ENCODE results near the gene ANKRD11.

The ANKRD11 gene

GRCh38 chr16:89519881-89520280, 29.5 kb upstream of the ANKRD11 start:
- in situ Hi-C loops (cut with MboI; ENCODE audit: low pct_unique_long_range_greater_than_20kb, low sequenced_read_pairs, unreplicated experiment) = no loop called here
- TF ChIP-seq, protein P1, sequence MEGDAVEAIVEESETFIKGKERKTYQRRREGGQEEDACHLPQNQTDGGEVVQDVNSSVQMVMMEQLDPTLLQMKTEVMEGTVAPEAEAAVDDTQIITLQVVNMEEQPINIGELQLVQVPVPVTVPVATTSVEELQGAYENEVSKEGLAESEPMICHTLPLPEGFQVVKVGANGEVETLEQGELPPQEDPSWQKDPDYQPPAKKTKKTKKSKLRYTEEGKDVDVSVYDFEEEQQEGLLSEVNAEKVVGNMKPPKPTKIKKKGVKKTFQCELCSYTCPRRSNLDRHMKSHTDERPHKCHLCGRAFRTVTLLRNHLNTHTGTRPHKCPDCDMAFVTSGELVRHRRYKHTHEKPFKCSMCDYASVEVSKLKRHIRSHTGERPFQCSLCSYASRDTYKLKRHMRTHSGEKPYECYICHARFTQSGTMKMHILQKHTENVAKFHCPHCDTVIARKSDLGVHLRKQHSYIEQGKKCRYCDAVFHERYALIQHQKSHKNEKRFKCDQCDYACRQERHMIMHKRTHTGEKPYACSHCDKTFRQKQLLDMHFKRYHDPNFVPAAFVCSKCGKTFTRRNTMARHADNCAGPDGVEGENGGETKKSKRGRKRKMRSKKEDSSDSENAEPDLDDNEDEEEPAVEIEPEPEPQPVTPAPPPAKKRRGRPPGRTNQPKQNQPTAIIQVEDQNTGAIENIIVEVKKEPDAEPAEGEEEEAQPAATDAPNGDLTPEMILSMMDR (IDR thresholded peaks at IDR 0.05; ENCODE audit: extremely low read depth, insufficient read depth, missing control alignments) = no peak
- DNase-seq (ENCODE audit: low spot score) = no peak

DNA sequence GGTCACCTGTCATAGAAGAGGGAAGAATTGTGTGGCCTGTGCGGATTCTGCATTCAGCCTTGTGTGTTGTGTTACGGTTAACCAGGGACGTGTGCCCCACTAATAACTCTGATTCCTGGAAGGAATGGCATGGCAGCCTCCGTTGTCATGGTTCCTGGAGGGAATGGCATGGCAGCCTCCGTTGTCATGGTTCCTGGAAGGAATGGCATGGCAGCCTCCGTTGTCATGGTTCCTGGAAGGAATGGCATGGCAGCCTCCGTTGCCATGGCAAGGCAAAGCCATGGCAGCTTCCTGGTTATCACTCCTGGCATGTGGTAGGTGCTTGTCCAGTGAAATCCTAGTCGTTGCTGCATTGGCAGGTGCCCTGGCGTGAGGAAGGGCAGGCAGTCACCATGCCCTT, 26.8 kb upstream of the ANKRD11 start:
- no peak for DNase-seq (ENCODE audit: low spot score)
- in situ Hi-C loops (cut with MboI; ENCODE audit: low pct_unique_long_range_greater_than_20kb, low sequenced_read_pairs, unreplicated experiment) = no loop called here
- TF ChIP-seq, protein P1 (IDR thresholded peaks at IDR 0.05; ENCODE audit: extremely low read depth, insufficient read depth, missing control alignments) = no peak

DNA sequence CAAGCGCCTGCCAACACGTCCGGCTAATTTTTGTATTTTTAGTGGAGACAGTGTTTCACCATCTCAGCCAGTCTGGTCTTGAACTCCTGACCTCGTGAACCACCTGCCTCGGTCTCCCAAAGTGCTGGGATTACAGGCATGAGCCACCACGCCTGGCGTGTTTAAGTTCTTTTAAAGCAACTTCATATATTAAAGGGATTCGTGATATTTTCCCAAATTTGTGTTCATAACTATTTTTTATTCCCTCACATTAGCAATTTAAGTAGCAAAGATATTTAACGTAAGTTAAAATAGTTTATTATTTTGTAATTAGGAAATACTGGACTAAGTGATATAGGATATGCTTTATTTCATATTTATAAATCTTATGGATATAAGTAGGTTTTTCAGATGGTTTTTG, 22.1 kb upstream of the ANKRD11 start:
- DNase-seq (ENCODE audit: low spot score) = no peak
- in situ Hi-C loops (cut with MboI; ENCODE audit: low pct_unique_long_range_greater_than_20kb, low sequenced_read_pairs, unreplicated experiment) = no loop called here
- TF ChIP-seq, protein P1 (IDR thresholded peaks at IDR 0.05; ENCODE audit: extremely low read depth, insufficient read depth, missing control alignments) = no peak

DNA sequence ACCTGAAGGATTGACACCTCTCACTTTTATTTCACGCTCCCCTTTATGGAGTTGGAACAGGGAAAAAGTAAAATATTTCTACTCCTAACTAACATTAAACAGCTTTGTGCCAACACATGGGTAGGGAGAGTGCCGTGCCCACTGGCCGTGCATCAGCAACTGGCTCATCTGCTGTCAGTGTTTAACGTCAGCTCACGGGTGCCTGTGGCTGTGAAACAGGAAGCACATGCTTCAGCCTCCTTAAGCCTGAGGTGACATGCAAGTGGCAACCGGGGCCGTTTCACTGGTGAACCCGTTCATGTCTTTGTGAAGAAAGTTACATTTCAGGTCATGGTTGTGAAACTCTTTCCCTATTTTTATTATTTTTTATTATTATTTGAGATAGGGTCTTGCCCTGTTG, 21.0 kb upstream of the ANKRD11 start:
- in situ Hi-C loops (cut with MboI; ENCODE audit: low pct_unique_long_range_greater_than_20kb, low sequenced_read_pairs, unreplicated experiment) = no loop called here
- TF ChIP-seq, protein P1 (IDR thresholded peaks at IDR 0.05; ENCODE audit: extremely low read depth, insufficient read depth, missing control alignments) = no peak
- DNase-seq (ENCODE audit: low spot score) = peak; percentile 13

GRCh38 chr16:89510526-89510925, 20.2 kb upstream of the ANKRD11 start:
- DNase-seq (ENCODE audit: low spot score) = no peak
- in situ Hi-C loops (cut with MboI; ENCODE audit: low pct_unique_long_range_greater_than_20kb, low sequenced_read_pairs, unreplicated experiment) = no loop called here
- TF ChIP-seq, protein P1 (IDR thresholded peaks at IDR 0.05; ENCODE audit: extremely low read depth, insufficient read depth, missing control alignments) = no peak

DNA sequence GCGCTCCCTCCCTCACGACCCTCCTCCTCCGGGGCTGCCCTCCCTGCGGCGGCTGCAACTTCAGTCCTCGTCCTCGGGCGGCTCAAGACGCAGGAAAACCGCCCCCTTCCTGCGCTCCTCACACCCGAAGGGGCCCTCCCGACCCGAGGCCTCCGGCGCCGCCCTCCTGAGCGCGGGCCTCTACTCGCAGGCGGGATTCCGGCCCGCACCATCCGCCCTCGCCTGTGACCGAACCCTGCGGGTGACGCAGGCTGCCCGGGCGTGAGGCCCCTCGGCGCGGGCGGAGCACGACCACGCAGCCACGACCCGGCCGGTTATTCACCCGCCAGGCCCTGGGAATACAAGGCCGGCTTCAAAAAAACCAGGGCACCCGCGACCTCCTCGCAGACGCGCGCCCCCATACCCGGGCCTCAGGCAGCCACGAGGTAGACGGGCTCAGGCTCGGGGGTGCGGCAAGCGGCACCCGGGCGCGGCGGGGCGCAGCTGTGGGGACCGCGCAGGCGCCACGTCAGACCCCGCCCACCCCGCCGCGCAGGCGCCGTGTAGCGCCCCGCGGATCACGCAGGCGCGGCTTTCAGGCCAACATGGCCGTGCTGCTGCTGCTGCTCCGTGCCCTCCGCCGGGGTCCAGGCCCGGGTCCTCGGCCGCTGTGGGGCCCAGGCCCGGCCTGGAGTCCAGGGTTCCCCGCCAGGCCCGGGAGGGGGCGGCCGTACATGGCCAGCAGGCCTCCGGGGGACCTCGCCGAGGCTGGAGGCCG, 17.7 kb upstream of the ANKRD11 start, which contains the start of gene SPG7:
TSS of gene SPG7 (plus strand) at position 570 of the 757 bp plus-strand sequence. CDS start at position 585, 15 bp downstream.
- DNase-seq (ENCODE audit: low spot score) = peak; percentile 99

More for the DNA sequence above, 17.7 kb upstream of the ANKRD11 start, which contains the start of gene SPG7:
- in situ Hi-C loops (cut with MboI; ENCODE audit: low pct_unique_long_range_greater_than_20kb, low sequenced_read_pairs, unreplicated experiment) = no loop called here
- TF ChIP-seq, protein P1 (IDR thresholded peaks at IDR 0.05; ENCODE audit: extremely low read depth, insufficient read depth, missing control alignments) = no peak
